22Rv1 (cell line): ENCODE data around the gene ZNF235.

ENCODE experiments used
- H3K27ac ChIP-seq: fragments of 450-650 bp; 2 replicates; pipeline ENCODE4 v1.5.1; 2017
- ZFX ChIP-seq: fragments of 450-650 bp; IDR thresholded peaks from 2 replicates; pipeline ENCODE4 v1.6.1; 2017; ENCODE audit warnings: antibody characterized with exemption, borderline replicate concordance
- TF ChIP-seq, protein P1 (sequence below): fragments of 450-650 bp; IDR thresholded peaks from 2 replicates; pipeline ENCODE4 v1.5.1; 2017; ENCODE audit warnings: mild to moderate bottlenecking

ZNF235 gene

DNA sequence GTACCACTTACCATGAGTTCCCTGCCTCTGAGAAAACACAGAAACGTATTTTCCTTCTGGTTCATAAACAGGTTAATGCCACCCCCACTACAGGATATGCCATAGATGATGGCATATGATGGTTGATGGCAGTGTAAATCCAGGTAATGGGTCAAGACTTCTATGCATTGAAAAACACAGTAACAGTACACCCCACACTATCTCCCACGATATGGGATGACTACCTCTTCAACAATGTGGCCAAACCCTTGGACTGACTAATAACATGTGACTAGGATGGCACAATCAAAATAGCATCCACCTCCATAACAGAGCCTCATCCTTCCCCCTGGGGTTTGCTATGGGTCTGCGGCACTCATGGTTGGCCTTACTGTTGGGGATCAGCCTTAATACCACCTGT, 22.0 kb downstream of the ZNF235 start:
- H3K27ac ChIP-seq: no peak overlapping the region
- no peak for TF ChIP-seq ZFX
- TF ChIP-seq, protein P1, sequence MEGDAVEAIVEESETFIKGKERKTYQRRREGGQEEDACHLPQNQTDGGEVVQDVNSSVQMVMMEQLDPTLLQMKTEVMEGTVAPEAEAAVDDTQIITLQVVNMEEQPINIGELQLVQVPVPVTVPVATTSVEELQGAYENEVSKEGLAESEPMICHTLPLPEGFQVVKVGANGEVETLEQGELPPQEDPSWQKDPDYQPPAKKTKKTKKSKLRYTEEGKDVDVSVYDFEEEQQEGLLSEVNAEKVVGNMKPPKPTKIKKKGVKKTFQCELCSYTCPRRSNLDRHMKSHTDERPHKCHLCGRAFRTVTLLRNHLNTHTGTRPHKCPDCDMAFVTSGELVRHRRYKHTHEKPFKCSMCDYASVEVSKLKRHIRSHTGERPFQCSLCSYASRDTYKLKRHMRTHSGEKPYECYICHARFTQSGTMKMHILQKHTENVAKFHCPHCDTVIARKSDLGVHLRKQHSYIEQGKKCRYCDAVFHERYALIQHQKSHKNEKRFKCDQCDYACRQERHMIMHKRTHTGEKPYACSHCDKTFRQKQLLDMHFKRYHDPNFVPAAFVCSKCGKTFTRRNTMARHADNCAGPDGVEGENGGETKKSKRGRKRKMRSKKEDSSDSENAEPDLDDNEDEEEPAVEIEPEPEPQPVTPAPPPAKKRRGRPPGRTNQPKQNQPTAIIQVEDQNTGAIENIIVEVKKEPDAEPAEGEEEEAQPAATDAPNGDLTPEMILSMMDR: no peak

DNA sequence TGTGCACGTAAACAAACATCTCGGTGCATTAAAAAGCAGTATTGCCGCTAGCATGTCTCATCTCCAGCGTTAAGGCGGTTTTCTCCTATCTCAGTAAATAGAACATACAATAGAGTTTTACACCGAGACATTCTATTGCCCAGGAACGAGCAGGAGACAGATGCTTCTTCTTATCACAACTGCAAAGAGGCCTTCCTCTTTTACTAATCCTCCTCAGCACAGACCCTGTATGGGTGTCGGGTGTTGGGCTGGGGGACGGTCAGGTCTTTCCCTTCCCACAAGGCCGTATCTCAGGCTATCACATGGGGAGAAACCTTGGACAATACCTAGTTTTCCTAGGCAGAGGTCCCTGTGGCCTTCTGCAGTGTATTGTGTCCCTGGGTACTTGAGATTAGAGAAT, 23.9 kb downstream of the ZNF235 start:
- TF ChIP-seq, protein P1: no peak
- no peak for TF ChIP-seq ZFX
- H3K27ac ChIP-seq: no peak overlapping the region

DNA sequence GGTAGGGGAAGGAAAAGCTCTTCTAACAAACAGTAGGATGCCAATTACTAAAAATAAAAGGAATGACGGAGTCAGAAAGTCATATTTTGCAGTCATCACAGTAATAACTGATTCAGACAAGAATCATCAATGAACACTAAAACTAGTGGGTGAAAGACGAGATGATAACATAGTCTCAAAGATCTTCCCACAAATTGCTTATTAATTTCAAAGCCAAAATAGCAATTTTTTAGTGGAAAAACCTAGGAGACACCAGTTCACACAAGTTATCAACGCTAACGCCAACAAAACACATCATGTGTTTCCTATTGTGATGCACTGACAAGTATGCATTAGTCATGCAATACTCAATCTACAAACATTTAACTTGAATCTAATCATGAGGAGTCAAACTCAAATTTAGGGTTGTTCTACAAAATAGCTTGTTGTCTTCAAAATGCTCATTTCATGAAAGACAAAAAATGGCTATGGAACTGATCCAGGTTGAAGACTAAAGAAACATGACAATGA, 26.6 kb downstream of the ZNF235 start:
- H3K27ac ChIP-seq: no peak overlapping the region
- TF ChIP-seq ZFX: no peak
- TF ChIP-seq, protein P1: no peak

DNA sequence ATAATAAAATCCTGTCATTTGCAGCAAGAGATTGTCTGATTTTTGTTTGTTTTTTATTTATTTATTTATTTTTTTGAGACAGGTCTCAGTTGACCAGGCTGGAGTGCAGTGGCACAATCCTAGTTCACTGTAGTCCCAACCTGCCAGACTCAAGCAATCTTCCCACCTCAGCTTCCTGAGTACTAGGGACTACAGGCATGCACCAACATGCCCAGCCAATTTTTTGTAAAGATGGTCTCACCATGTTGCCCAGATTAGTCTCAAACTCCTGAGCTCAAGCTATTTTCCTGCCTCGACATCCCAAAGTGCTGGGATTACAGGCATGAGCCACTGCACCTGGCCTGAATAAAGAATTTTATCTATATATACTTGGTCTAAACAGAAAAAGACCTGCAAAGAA, 27.5 kb downstream of the ZNF235 start:
- TF ChIP-seq ZFX: no peak
- TF ChIP-seq, protein P1: no peak
- H3K27ac ChIP-seq: no peak overlapping the region

DNA sequence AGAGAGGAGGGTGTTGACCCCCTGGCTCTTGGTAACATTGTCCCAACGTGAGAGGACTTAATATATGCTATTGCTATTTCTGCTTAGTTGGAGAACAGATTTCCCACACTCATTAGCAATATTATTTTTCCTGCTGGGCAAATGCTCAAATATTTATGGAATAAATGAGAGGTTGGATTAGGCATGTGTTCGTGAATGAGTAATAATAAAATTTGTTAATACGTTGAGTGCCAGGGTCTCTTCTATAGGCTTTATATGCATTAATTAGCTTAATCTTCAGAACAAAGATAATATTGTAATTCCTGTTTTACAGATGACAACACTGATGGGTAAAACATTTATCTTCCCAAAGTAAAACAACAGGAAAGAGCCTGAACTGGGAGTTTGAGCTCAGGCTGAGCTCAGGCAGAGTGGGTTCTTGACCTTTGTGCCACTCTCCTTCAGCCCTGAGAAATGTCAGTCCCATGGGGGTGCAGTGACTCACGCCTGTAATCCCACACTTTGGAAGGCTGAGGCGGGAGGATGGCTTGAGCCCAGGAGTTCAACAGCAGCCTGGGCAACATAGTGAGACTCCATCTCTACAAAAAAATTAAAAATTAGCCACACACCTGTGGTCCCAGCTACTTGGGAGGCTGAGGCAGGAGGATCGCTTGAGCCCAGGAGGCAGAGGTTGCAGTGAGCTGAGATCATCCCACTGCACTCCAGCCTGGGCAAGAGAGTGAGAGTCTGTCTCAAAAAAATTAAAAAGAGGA, 44.0 kb downstream of the ZNF235 start:
- peak overlapping the region; percentile 84 for H3K27ac ChIP-seq
- TF ChIP-seq, protein P1: no peak
- no peak for TF ChIP-seq ZFX

DNA sequence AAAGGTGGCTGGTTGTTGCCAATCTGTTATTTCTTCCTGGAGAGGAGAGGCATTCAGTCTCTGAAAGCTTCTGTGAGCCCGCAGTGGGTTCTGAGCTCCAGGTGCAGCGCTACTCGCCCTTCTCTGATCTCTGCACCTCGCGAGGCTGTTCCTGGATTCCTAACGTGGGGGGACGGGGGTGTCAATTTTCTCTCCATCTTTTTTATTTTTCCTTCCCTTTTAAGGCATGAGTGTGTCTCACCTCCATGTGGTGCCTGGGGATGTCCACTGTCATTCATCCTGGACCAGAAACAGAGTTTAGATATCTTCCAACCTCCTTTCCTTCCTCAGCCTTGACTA, 44.5 kb downstream of the ZNF235 start:
- peak overlapping the region; percentile 84 for H3K27ac ChIP-seq

More for the DNA sequence above, 44.5 kb downstream of the ZNF235 start:
- no peak for TF ChIP-seq ZFX
- TF ChIP-seq, protein P1: no peak
